GM18868 (cell line): Measurements from ENCODE around the gene C1RL.

ENCODE experiments used
- ATAC-seq: cut with Tn5 transposase; IDR thresholded peaks from one replicate; pipeline ENCODE4 v1.9.1; 2021; ENCODE audit warnings: mild to moderate bottlenecking, moderate library complexity; ENCODE audit not compliant: unreplicated experiment

The C1RL gene

GRCh38 chr12:7137908-7138307 lies 28.9 kb upstream of the C1RL start:
- no peak for ATAC-seq

GRCh38 chr12:7136676-7137075 lies 27.7 kb upstream of the C1RL start:
- no peak for ATAC-seq

GRCh38 chr12:7136071-7136470 lies 27.1 kb upstream of the C1RL start:
- ATAC-seq = no peak

- no peak for ATAC-seq
Observed at GRCh38 chr12:7134396-7135166, 25.6 kb upstream of the C1RL start.

- no peak for ATAC-seq
Observed at GRCh38 chr12:7131502-7131866, 22.5 kb upstream of the C1RL start.

- no peak for ATAC-seq
Observed at GRCh38 chr12:7130701-7131501, 21.9 kb upstream of the C1RL start.

GRCh38 chr12:7129872-7130691 lies 21.1 kb upstream of the C1RL start, which contains the start of gene CLSTN3:
CLSTN3 (plus strand) TSS chr12:7130371; CDS start chr12:7130649, 278 bp downstream.
- ATAC-seq = peak; percentile 75

- no peak for ATAC-seq
Observed at GRCh38 chr12:7129287-7129871, 20.4 kb upstream of the C1RL start.

GRCh38 chr12:7128681-7129286 lies 19.8 kb upstream of the C1RL start, which contains the start of gene RBP5:
RBP5 (minus strand) TSS chr12:7128889; CDS start chr12:7128775, 114 bp downstream.
- ATAC-seq = no peak

GRCh38 chr12:7127916-7128626 lies 19.1 kb upstream of the C1RL start:
- ATAC-seq = no peak

- ATAC-seq = no peak
Observed at GRCh38 chr12:7125632-7126227, 16.7 kb upstream of the C1RL start.

GRCh38 chr12:7123806-7124522 lies 14.9 kb upstream of the C1RL start:
- ATAC-seq = no peak

- ATAC-seq = no peak
Observed at GRCh38 chr12:7122811-7123769, 14.1 kb upstream of the C1RL start.

- no peak for ATAC-seq
Observed at GRCh38 chr12:7121324-7121723, 12.3 kb upstream of the C1RL start.

- ATAC-seq = no peak
Observed at GRCh38 chr12:7120166-7120565, 11.2 kb upstream of the C1RL start.

- ATAC-seq = no peak
Observed at GRCh38 chr12:7118881-7119280, 9.9 kb upstream of the C1RL start.

- ATAC-seq = no peak
Observed at GRCh38 chr12:7117670-7118069, 8.7 kb upstream of the C1RL start.

GRCh38 chr12:7116916-7117315 lies 7.9 kb upstream of the C1RL start:
- no peak for ATAC-seq
